Keratinocyte (primary cell): ENCODE data around the gene NPTX1. TPM values are rescaled to one million over a fixed set of nuclear protein-coding genes. Genes with fewer than 3 reads are reported as not detected.

Source experiments
- DNase-seq: peaks from one replicate; pipeline ENCODE4 v3.0.0-alpha.2; 2011; ENCODE audit warnings: low read depth, missing footprints, low spot score
- FAIRE-seq: peaks from 2 replicates; lab custom pipeline; 2011; peaks lifted over from hg19 to GRCh38; lab: Jason Lieb, UNC
- H2AFZ ChIP-seq: 2 replicates; pipeline ENCODE4 v1.6.0; 2012; ENCODE audit warnings: low read length, control low read depth, inconsistent platforms; ENCODE audit not compliant: control insufficient read depth
- H3K27ac ChIP-seq: 2 replicates; pipeline ENCODE4 v1.5.1; 2011; ENCODE audit warnings: low read length; ENCODE audit not compliant: control insufficient read depth, insufficient read depth
- H3K27me3 ChIP-seq: 3 replicates; pipeline ENCODE4 v1.6.0; 2011; ENCODE audit warnings: low read length; ENCODE audit not compliant: control insufficient read depth, insufficient read depth; ENCODE audit errors: extremely low read depth
- H3K36me3 ChIP-seq, 2 experiments: 2 replicates in 1 of 2; 3 replicates in 1 of 2; pipeline ENCODE4 v1.5.1; 2011; ENCODE audit warnings: low read length in 2 of 2, mild to moderate bottlenecking in 1 of 2; ENCODE audit not compliant: control insufficient read depth in 2 of 2, insufficient read depth in 2 of 2; ENCODE audit errors: extremely low read depth in 1 of 2
- H3K4me1 ChIP-seq: 3 replicates; pipeline ENCODE4 v1.5.1; 2011; ENCODE audit warnings: low read length; ENCODE audit not compliant: control insufficient read depth, insufficient read depth; ENCODE audit errors: extremely low read depth
- H3K4me2 ChIP-seq: 3 replicates; pipeline ENCODE4 v1.6.0; 2011; ENCODE audit warnings: low read depth, low read length; ENCODE audit not compliant: control insufficient read depth, insufficient read depth; ENCODE audit errors: extremely low read depth
- H3K4me3 ChIP-seq, 3 experiments: fragments of 200-600 bp in 1 of 3; sonication (generic) in 1 of 3; 2 replicates in 2 of 3; 3 replicates in 1 of 3; pipeline ENCODE4 v1.5.1; 2011 to 2016; ENCODE audit warnings: low read length in 3 of 3, mild to moderate bottlenecking in 3 of 3, control low read depth in 2 of 3, inconsistent platforms in 1 of 3, low read depth in 1 of 3, mixed read lengths in 1 of 3, mixed run types in 1 of 3, moderate library complexity in 1 of 3; ENCODE audit not compliant: control insufficient read depth in 2 of 3, insufficient read depth in 2 of 3; ENCODE audit errors: extremely low read depth in 1 of 3
- H3K79me2 ChIP-seq: 2 replicates; pipeline ENCODE4 v1.6.0; 2012; ENCODE audit warnings: low read length; ENCODE audit not compliant: control insufficient read depth, insufficient read depth
- H3K9ac ChIP-seq: 3 replicates; pipeline ENCODE4 v1.6.0; 2011; ENCODE audit warnings: low read length; ENCODE audit not compliant: control insufficient read depth, insufficient read depth; ENCODE audit errors: extremely low read depth
- H3K9me1 ChIP-seq: 3 replicates; pipeline ENCODE4 v1.6.0; 2011; ENCODE audit warnings: low read length; ENCODE audit not compliant: control insufficient read depth, insufficient read depth; ENCODE audit errors: extremely low read depth
- H3K9me3 ChIP-seq: 2 replicates; pipeline ENCODE4 v1.5.1; 2012; ENCODE audit warnings: low read depth, low read length; ENCODE audit not compliant: control insufficient read depth
- H4K20me1 ChIP-seq: 3 replicates; pipeline ENCODE4 v1.6.0; 2011; ENCODE audit warnings: low read length; ENCODE audit not compliant: control insufficient read depth, insufficient read depth; ENCODE audit errors: extremely low read depth
- CTCF ChIP-seq, 3 experiments: IDR thresholded peaks in 1 of 3; conservative IDR thresholded peaks in 1 of 3; optimal IDR thresholded peaks in 1 of 3; 2 replicates in 2 of 3; 3 replicates in 1 of 3; pipeline versions ENCODE3 to v1.5.1; 2011; ENCODE audit warnings: low read length in 3 of 3, mild to moderate bottlenecking in 3 of 3, moderate library complexity in 2 of 3, control low read depth in 1 of 3, inconsistent platforms in 1 of 3; ENCODE audit not compliant: insufficient read depth in 2 of 3; ENCODE audit errors: extremely low read depth in 1 of 3
- EZH2 ChIP-seq: IDR thresholded peaks from one replicate; pipeline ENCODE4 v1.6.1; 2012; ENCODE audit warnings: inconsistent platforms, mild to moderate bottlenecking, low read length, moderate library complexity
- dilution Hi-C: fragments of 300-500 bp; cut with MboI; formaldehyde crosslinking; loops from one replicate; pipeline ENCODE4 v1.7.0; 2020; ENCODE audit warnings: low sequenced_read_pairs; ENCODE audit not compliant: extremely low pct_ligation_motif_present
- polyA plus RNA-seq, 5 experiments: library from polyadenylated mRNA; depleted of rRNA in 3 of 5; stranded (reverse) in 3 of 5; stranded (forward) in 1 of 5; unstranded in 1 of 5; fragments of >200 nt; gene quantifications; 1 replicate in 1 of 5; 2 replicates in 3 of 5; 3 replicates in 1 of 5; pipeline versions ENCODE4 v1.2.1 to v1.2.3, GENCODE V29; 2011 to 2012; ENCODE audit warnings: missing spikeins in 2 of 5, low read depth in 1 of 5, low replicate concordance in 1 of 5

Gene NPTX1
- polyA plus RNA-seq, 1 donor (not counting 4 experiments of a cell fraction or from before 2014, with no cell fraction given): 0.03 TPM

- FAIRE-seq (no peak), DNase-seq (no peak)
- Histone ChIP-seq H3K79me2 (no peaks in the 10 kb centered on the region), H3K9ac (no peak overlapping the region), H3K4me1 (no peaks in the 10 kb centered on the region), H2AFZ (no peak overlapping the region), H3K4me2 (no peak overlapping the region), H3K4me3 (no peak overlapping the region), H3K27ac (no peak overlapping the region), H3K9me1 (no peaks in the 10 kb centered on the region), H3K36me3 (no peaks in the 10 kb centered on the region), H3K27me3 (peaks cover 10% of the 10 kb centered on the region), H4K20me1 (no peaks in the 10 kb centered on the region), H3K9me3 (no peaks in the 10 kb centered on the region)
- TF ChIP-seq CTCF (optimal IDR thresholded peaks at IDR 0.05 in 1 of 3, IDR thresholded peaks at IDR 0.05 in 1 of 3, conservative IDR thresholded peaks at IDR 0.05 in 1 of 3; ENCODE audit: extremely low read depth in 1 of 3, insufficient read depth in 2 of 3, low read length in 3 of 3): no peak
- dilution Hi-C loops: no loop called here
Observed at GRCh38 chr17:80513892-80514291, 37.5 kb upstream of the NPTX1 start.

- Histone ChIP-seq H3K4me3 (no peak overlapping the region), H3K27me3 (peaks cover 10% of the 10 kb centered on the region), H3K9me1 (no peaks in the 10 kb centered on the region), H3K4me1 (no peaks in the 10 kb centered on the region), H3K4me2 (no peak overlapping the region), H3K27ac (no peak overlapping the region), H3K79me2 (no peaks in the 10 kb centered on the region), H3K36me3 (no peaks in the 10 kb centered on the region), H3K9me3 (no peaks in the 10 kb centered on the region), H4K20me1 (no peaks in the 10 kb centered on the region), H2AFZ (no peak overlapping the region), H3K9ac (no peak overlapping the region)
- TF ChIP-seq CTCF (optimal IDR thresholded peaks at IDR 0.05 in 1 of 3, IDR thresholded peaks at IDR 0.05 in 1 of 3, conservative IDR thresholded peaks at IDR 0.05 in 1 of 3; ENCODE audit: extremely low read depth in 1 of 3, insufficient read depth in 2 of 3, low read length in 3 of 3) (no peak), EZH2 (no peak)
- dilution Hi-C loops: no loop called here
- DNase-seq: no peak
- no peak for FAIRE-seq
Observed at GRCh38 chr17:80513201-80513600, 36.8 kb upstream of the NPTX1 start.
